Kidney (tissue), 14 donors: ENCODE data around the gene LMX1B. TPM values are rescaled to one million over a fixed set of nuclear protein-coding genes. Genes with fewer than 3 reads are reported as not detected.

ENCODE experiments used
- DNase-seq, 5 donors: peaks; one replicate each; pipeline ENCODE4 v3.0.0-alpha.2; 2013 to 2020
- FAIRE-seq: peaks from 2 replicates; lab custom pipeline; 2012; peaks lifted over from hg19 to GRCh38; lab: Jason Lieb, UNC
- H3K27ac ChIP-seq, 2 donors: one replicate each; pipeline ENCODE4 v1.7.0; 2013; ENCODE audit warnings: low read depth in 2 of 2, low read length in 2 of 2, inconsistent platforms in 1 of 2
- H3K27me3 ChIP-seq: one replicate; pipeline ENCODE4 v1.7.1; 2013; ENCODE audit warnings: low read length, inconsistent platforms; ENCODE audit not compliant: control insufficient read depth, insufficient read depth
- H3K36me3 ChIP-seq, 3 donors: one replicate each; pipeline versions ENCODE4 v1.7.0 to v1.7.1; 2013; ENCODE audit warnings: low read length in 3 of 3, control low read depth in 1 of 3, inconsistent platforms in 1 of 3; ENCODE audit not compliant: insufficient read depth in 3 of 3, control insufficient read depth in 2 of 3
- H3K4me1 ChIP-seq, 3 donors: one replicate each; pipeline versions ENCODE4 v1.7.0 to v1.7.1; 2013; ENCODE audit warnings: low read length in 3 of 3, inconsistent platforms in 1 of 3, low read depth in 1 of 3; ENCODE audit not compliant: control insufficient read depth in 2 of 3, insufficient read depth in 2 of 3
- H3K4me3 ChIP-seq, 3 donors: one replicate each; pipeline versions ENCODE4 v1.7.0 to v1.8.1; 2013; ENCODE audit warnings: low read length in 3 of 3, control low read depth in 1 of 3, inconsistent platforms in 1 of 3
- H3K9ac ChIP-seq, 3 donors: one replicate each; pipeline versions ENCODE4 v1.7.0 to v1.7.1; 2013; ENCODE audit warnings: low read length in 3 of 3, control low read depth in 1 of 3, inconsistent platforms in 1 of 3
- H3K9me3 ChIP-seq, 3 donors: one replicate each; pipeline versions ENCODE4 v1.7.0 to v1.7.1; 2013; ENCODE audit warnings: low read length in 3 of 3, control low read depth in 1 of 3, inconsistent platforms in 1 of 3; ENCODE audit not compliant: control insufficient read depth in 2 of 3, insufficient read depth in 1 of 3
- CTCF ChIP-seq: IDR thresholded peaks from 3 replicates; pipeline ENCODE4 v1.5.1; 2012; ENCODE audit warnings: mild to moderate bottlenecking, moderate library complexity, borderline replicate concordance; ENCODE audit not compliant: insufficient read depth; ENCODE audit errors: extremely low read depth
- intact Hi-C: fragments of 100-400 bp; cut with DNase I; formaldehyde crosslinking; loops from one replicate; pipeline ENCODE4 v1.11.1; 2022
- polyA plus RNA-seq: library from polyadenylated mRNA; stranded (reverse); fragments of 350-450 nt; fragmentation: Illumina TruSeq; extraction: RNeasy Lipid Tissue Mini Kit (QIAGEN cat#74804); gene quantifications from one replicate; pipeline ENCODE4 v1.2.3, GENCODE V29; 2014; ENCODE audit warnings: low read depth, low replicate concordance; ENCODE audit not compliant: insufficient read depth
- total RNA-seq: library from RNA; stranded (reverse); fragmentation: NEBNext Ultra II Directional; extraction: Animal tissue kit (Norgen Biotek cat#: 25700); gene quantifications from one replicate; pipeline ENCODE4 v1.2.1, GENCODE V29; 2021
- donor health status: control.
- donor health status: control.
- donor health status: control.
- donor health status: control.
- donor health status: control.
- donor health status: DM: yes; HTN: yes; CAD: no.
- donor health status: Normal renal cell carcinoma (clear cell type).

The LMX1B gene
- total and polyA plus RNA-seq, 2 donors from 2014 or later: 0.57 to 2.6 TPM

- no peaks in the 10 kb centered on the region for H3K9me3 ChIP-seq
- peak; percentile 35 to 78 (median 62) for DNase-seq
- intact Hi-C loops: no loop called here
- TF ChIP-seq CTCF: no peak
- H3K27me3 ChIP-seq: no peaks in the 10 kb centered on the region
- FAIRE-seq: no peak
- H3K4me1 ChIP-seq: peaks cover 0 to 4% (median 3%) of the 10 kb centered on the region in 3 donors
- H3K36me3 ChIP-seq: no peaks in the 10 kb centered on the region
- no peak overlapping the region for H3K4me3 ChIP-seq
- H3K9ac ChIP-seq: peak overlapping the region in 1 of 3 donors; percentile 34
- no peak overlapping the region for H3K27ac ChIP-seq
Observed at GRCh38 chr9:126704157-126704891, 90.6 kb downstream of the LMX1B start.

- DNase-seq (peak; percentile 88 to 91 (median 90)), FAIRE-seq (no peak)
- intact Hi-C loops: loop anchor here (5.0 kb wide), 1 partner anchor 77 kb away; no protein-coding TSS in a partner anchor
- Histone ChIP-seq H3K9me3 (no peaks in the 10 kb centered on the region), H3K36me3 (no peaks in the 10 kb centered on the region), H3K9ac (peak overlapping the region in 2 of 3 donors; percentile 17 to 34), H3K4me1 (peaks cover 0 to 4% (median 3%) of the 10 kb centered on the region in 3 donors), H3K27ac (no peak overlapping the region), H3K4me3 (peak overlapping the region in 1 of 3 donors; percentile 43), H3K27me3 (no peaks in the 10 kb centered on the region)
- TF ChIP-seq CTCF: peak; percentile 97
Observed at GRCh38 chr9:126704892-126705766, 91.4 kb downstream of the LMX1B start.

- Histone ChIP-seq H3K9ac (peak overlapping the region in 1 of 3 donors; percentile 34), H3K9me3 (no peaks in the 10 kb centered on the region), H3K4me1 (peaks cover 0 to 4% (median 3%) of the 10 kb centered on the region in 3 donors), H3K27ac (no peak overlapping the region), H3K4me3 (peak overlapping the region in 1 of 3 donors; percentile 43), H3K36me3 (no peaks in the 10 kb centered on the region), H3K27me3 (no peaks in the 10 kb centered on the region)
- TF ChIP-seq CTCF: peak; percentile 54
- intact Hi-C loops: loop anchor here (5.0 kb wide), 1 partner anchor 76 kb away; no protein-coding TSS in a partner anchor
- DNase-seq (peak in 3 of 5 donors; percentile 10 to 78 (median 56)), FAIRE-seq (no peak)
Observed at GRCh38 chr9:126705767-126706697, 92.3 kb downstream of the LMX1B start.
